ENCODE measurements around the gene LTBP2. TPM values are rescaled to one million over a fixed set of nuclear protein-coding genes. Genes with fewer than 3 reads are reported as not detected.

Gene LTBP2
- total RNA-seq, 1 experiment from 2014 or later, result 1.5 TPM

DNA sequence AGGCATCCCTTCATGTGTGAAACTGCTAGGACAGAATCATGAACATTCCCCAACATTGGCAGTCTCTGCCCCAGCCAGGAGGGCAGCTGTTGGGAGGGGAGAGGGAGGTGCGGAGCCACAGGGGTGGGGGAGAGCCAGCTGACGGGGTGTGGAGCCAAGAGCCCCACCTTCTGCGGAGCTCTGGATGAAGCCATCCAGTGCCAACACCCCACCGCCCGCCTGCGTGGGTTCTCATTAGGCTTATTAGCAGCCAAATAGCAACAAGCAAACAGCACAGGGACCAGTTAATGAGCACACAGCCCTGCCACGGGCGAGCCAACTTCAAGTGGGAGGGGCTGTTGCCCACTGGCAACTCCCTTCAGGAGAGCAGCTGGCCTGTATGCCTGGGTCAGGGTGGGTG lies 12.1 kb downstream of the LTBP2 start:
- Histone ChIP-seq H3K27ac (ENCODE audit: low read depth, low read length) (no peak overlapping the region), H3K4me3 (replicated peaks in 1 of 2; ENCODE audit: low read depth in 1 of 2, low read length in 2 of 2) (no peak overlapping the region), H4K20me1 (ENCODE audit: insufficient read depth) (no peaks in the 10 kb centered on the region), H3K79me2 (ENCODE audit: insufficient read depth, low read length) (no peaks in the 10 kb centered on the region), H3K9me2 (ENCODE audit: insufficient read depth) (no peaks in the 10 kb centered on the region), H3K9ac (ENCODE audit: low read length) (no peak overlapping the region), H3K27me3 (ENCODE audit: insufficient read depth, low read length) (no peaks in the 10 kb centered on the region), H3K4me1 (ENCODE audit: control insufficient read depth in 1 of 2, insufficient read depth in 2 of 2, low read length in 2 of 2) (no peaks in the 10 kb centered on the region), H3K9me3 (ENCODE audit: control insufficient read depth in 1 of 2, insufficient read depth in 1 of 2, low read depth in 1 of 2, low read length in 2 of 2) (no peaks in the 10 kb centered on the region), H3K4me2 (ENCODE audit: low read length) (no peak overlapping the region), H2AFZ (ENCODE audit: low read depth, low read length, poor library complexity, severe bottlenecking) (no peak overlapping the region), H3K36me3 (ENCODE audit: control insufficient read depth in 1 of 2, insufficient read depth in 2 of 2, low read length in 2 of 2) (no peaks in the 10 kb centered on the region)
- POLR2A ChIA-PET, result no interaction called here
- no TSS peak for BruUV-seq (replicated peaks)
- CTCF ChIA-PET, result interaction anchor here (1.6 to 2.4 kb wide), 2 partner anchors 9 kb away, joined by 4 to 12 read pairs; no protein-coding TSS in a partner anchor
- TF ChIP-seq ZFX (IDR thresholded peaks at IDR 0.05) (no peak), ELF1 (IDR thresholded peaks at IDR 0.05; ENCODE audit: borderline replicate concordance, low read depth) (no peak), CTCF (IDR thresholded peaks at IDR 0.05 in 2 of 3, conservative IDR thresholded peaks at IDR 0.05 in 1 of 3; ENCODE audit: borderline replicate concordance in 1 of 3, insufficient read depth in 1 of 3, low read depth in 2 of 3, low read length in 2 of 3) (no peak), SRF (IDR thresholded peaks at IDR 0.05; ENCODE audit: low read depth) (no peak)
- TF ChIP-seq, protein P1, sequence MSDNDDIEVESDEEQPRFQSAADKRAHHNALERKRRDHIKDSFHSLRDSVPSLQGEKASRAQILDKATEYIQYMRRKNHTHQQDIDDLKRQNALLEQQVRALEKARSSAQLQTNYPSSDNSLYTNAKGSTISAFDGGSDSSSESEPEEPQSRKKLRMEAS (IDR thresholded peaks at IDR 0.05), result no peak
- TF ChIP-seq, protein P2, sequence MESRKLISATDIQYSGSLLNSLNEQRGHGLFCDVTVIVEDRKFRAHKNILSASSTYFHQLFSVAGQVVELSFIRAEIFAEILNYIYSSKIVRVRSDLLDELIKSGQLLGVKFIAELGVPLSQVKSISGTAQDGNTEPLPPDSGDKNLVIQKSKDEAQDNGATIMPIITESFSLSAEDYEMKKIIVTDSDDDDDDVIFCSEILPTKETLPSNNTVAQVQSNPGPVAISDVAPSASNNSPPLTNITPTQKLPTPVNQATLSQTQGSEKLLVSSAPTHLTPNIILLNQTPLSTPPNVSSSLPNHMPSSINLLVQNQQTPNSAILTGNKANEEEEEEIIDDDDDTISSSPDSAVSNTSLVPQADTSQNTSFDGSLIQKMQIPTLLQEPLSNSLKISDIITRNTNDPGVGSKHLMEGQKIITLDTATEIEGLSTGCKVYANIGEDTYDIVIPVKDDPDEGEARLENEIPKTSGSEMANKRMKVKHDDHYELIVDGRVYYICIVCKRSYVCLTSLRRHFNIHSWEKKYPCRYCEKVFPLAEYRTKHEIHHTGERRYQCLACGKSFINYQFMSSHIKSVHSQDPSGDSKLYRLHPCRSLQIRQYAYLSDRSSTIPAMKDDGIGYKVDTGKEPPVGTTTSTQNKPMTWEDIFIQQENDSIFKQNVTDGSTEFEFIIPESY (IDR thresholded peaks at IDR 0.05; ENCODE audit: extremely low read depth, insufficient replicate concordance, low read length), result no peak
- TF ChIP-seq, protein P3, sequence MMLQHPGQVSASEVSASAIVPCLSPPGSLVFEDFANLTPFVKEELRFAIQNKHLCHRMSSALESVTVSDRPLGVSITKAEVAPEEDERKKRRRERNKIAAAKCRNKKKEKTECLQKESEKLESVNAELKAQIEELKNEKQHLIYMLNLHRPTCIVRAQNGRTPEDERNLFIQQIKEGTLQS (IDR thresholded peaks at IDR 0.05), result no peak
- ATAC-seq (no peak), DNase-seq (ENCODE audit: low read depth, low spot score) (no peak)
- RAD21 ChIA-PET (ENCODE audit: low non-redundant PET in 1 of 2, low total read pairs in 2 of 2, uncharacterized antibody in 2 of 2, unreplicated experiment in 2 of 2), result no interaction called here
- intact Hi-C loops (cut with micrococcal nuclease), result no loop called here
